ENCODE data around the gene CBFB.

GRCh38 chr16:67026570-67026969 is 2.4 kb upstream of the CBFB start:
- TF ChIP-seq CTCF (IDR thresholded peaks at IDR 0.05) (no peak), POLR2A (IDR thresholded peaks at IDR 0.05) (no peak)

All from right lobe of liver (tissue), 4 donors.